Breast epithelium (tissue), 3 donors: ENCODE data around the gene USP2.

Experiments
- CTCF ChIP-seq, 3 donors: fragments of 450-650 bp; IDR thresholded peaks; one replicate each; pipeline ENCODE4 v1.5.1; 2016 to 2017; ENCODE audit warnings: antibody characterized with exemption in 3 of 3, mild to moderate bottlenecking in 3 of 3, moderate library complexity in 3 of 3
- POLR2A ChIP-seq: fragments of 450-650 bp; IDR thresholded peaks from one replicate; pipeline ENCODE4 v1.6.1; 2016; ENCODE audit warnings: antibody characterized with exemption, mild to moderate bottlenecking, moderate library complexity

- no peak for TF ChIP-seq CTCF (IDR thresholded peaks at IDR 0.05)
- TF ChIP-seq POLR2A = no peak
Observed at GRCh38 chr11:119380827-119381180, 686 bp downstream of the USP2 start.
